SK-N-SH (cell line): ENCODE results near the gene TMEM221. TPM values are rescaled to one million over a fixed set of nuclear protein-coding genes. Genes with fewer than 3 reads are reported as not detected.
A peak's percentile ranks its signal among the peaks of the same experiment; 100 is the strongest.

ENCODE experiments used
- CTCF ChIA-PET: fragments of 300-600, 350-600 bp; formaldehyde crosslinking; extraction: SDS; loops from one replicate; lab custom pipeline; 2021; lab: Yijun Ruan, JAX
- POLR2A ChIA-PET: fragments of 350-600 bp; sonication (Branson Sonifier 250); formaldehyde crosslinking; extraction: SDS; loops from one replicate; lab custom pipeline; 2020; ENCODE audit warnings: antibody characterized with exemption, inconsistent platforms; lab: Yijun Ruan, JAX
- DNase-seq: peaks from one replicate; pipeline ENCODE4 v3.0.0; 2012
- H2AFZ ChIP-seq: fragments of 200-600 bp; sonication (generic); 2 replicates; pipeline ENCODE4 v1.8.1; 2016; ENCODE audit warnings: antibody characterized with exemption, mild to moderate bottlenecking, low read depth
- H3F3A ChIP-seq: fragments of 200-600 bp; sonication (generic); replicated peaks from 2 replicates; pipeline ENCODE3; 2016; ENCODE audit warnings: antibody characterized with exemption, mild to moderate bottlenecking; ENCODE audit not compliant: insufficient read depth
- H3K27ac ChIP-seq, 2 experiments: fragments of 200-500 bp in 1 of 2; fragments of 200-600 bp in 1 of 2; sonication (Bioruptor generic) in 1 of 2; sonication (generic), shearing (Covaris generic) in 1 of 2; 2 replicates each; pipeline versions ENCODE4 v1.5.1 to v1.6.1; 2014 to 2016; ENCODE audit warnings: low read depth in 2 of 2, inconsistent platforms in 1 of 2, low read length in 1 of 2, mild to moderate bottlenecking in 1 of 2, mixed read lengths in 1 of 2
- H3K27me3 ChIP-seq: fragments of 200-600 bp; sonication (generic), shearing (Covaris generic); 2 replicates; pipeline ENCODE4 v1.6.1; 2016; ENCODE audit warnings: mixed run types; ENCODE audit not compliant: insufficient read depth
- H3K36me3 ChIP-seq, 2 experiments: fragments of 200-500 bp in 1 of 2; fragments of 200-600 bp in 1 of 2; sonication (Bioruptor generic) in 1 of 2; sonication (generic) in 1 of 2; replicated peaks in 1 of 2; 2 replicates each; pipeline versions ENCODE3 to v1.5.1; 2014 to 2016; ENCODE audit warnings: low read length in 1 of 2, mild to moderate bottlenecking in 1 of 2; ENCODE audit not compliant: insufficient read depth in 2 of 2, control insufficient read depth in 1 of 2
- H3K4me1 ChIP-seq, 2 experiments: fragments of 200-500 bp in 1 of 2; fragments of 200-600 bp in 1 of 2; sonication (Bioruptor generic) in 1 of 2; sonication (generic), shearing (Covaris generic) in 1 of 2; 2 replicates each; pipeline versions ENCODE4 v1.5.1 to v1.6.1; 2014 to 2016; ENCODE audit warnings: low read depth in 1 of 2, low read length in 1 of 2, mixed run types in 1 of 2; ENCODE audit not compliant: insufficient read depth in 2 of 2, control insufficient read depth in 1 of 2
- H3K4me2 ChIP-seq: fragments of 200-600 bp; sonication (generic), shearing (Covaris generic); 2 replicates; pipeline ENCODE4 v1.6.1; 2017; ENCODE audit warnings: mixed run types
- H3K4me3 ChIP-seq, 2 experiments: fragments of 200-500 bp in 1 of 2; fragments of 200-600 bp in 1 of 2; sonication (Bioruptor generic) in 1 of 2; sonication (generic), shearing (Covaris generic) in 1 of 2; 2 replicates each; pipeline versions ENCODE4 v1.5.1 to v1.8.1; 2014 to 2016; ENCODE audit warnings: low read depth in 2 of 2, inconsistent platforms in 1 of 2, low read length in 1 of 2, mild to moderate bottlenecking in 1 of 2, mixed read lengths in 1 of 2, moderate library complexity in 1 of 2
- H3K79me2 ChIP-seq: fragments of 200-600 bp; sonication (generic); 2 replicates; pipeline ENCODE4 v1.8.1; 2017; ENCODE audit warnings: mild to moderate bottlenecking; ENCODE audit not compliant: insufficient read depth
- H3K9ac ChIP-seq: fragments of 200-600 bp; sonication (generic); 2 replicates; pipeline ENCODE4 v1.6.1; 2017; ENCODE audit warnings: mixed run types
- H3K9me2 ChIP-seq: fragments of 200-600 bp; sonication (generic); 2 replicates; pipeline ENCODE4 v1.6.1; 2017; ENCODE audit warnings: mixed run types
- H3K9me3 ChIP-seq: fragments of 200-600 bp; sonication (generic); 2 replicates; pipeline ENCODE4 v1.6.1; 2017; ENCODE audit warnings: mixed run types, mild to moderate bottlenecking, moderate library complexity
- H4K20me1 ChIP-seq: fragments of 200-600 bp; sonication (generic); 2 replicates; pipeline ENCODE4 v1.6.1; 2017; ENCODE audit warnings: mild to moderate bottlenecking, mixed run types; ENCODE audit not compliant: insufficient read depth
- FOSL2 ChIP-seq: IDR thresholded peaks from 2 replicates; pipeline ENCODE4 v1.4.0; 2012; ENCODE audit warnings: low read depth, mild to moderate bottlenecking, moderate library complexity, borderline replicate concordance
- NRF1 ChIP-seq: IDR thresholded peaks from 2 replicates; pipeline ENCODE4 v1.6.1; 2012; ENCODE audit warnings: low read depth, mild to moderate bottlenecking, low read length
- RAD21 ChIP-seq: IDR thresholded peaks from 2 replicates; pipeline ENCODE4 v1.6.1; 2012; ENCODE audit warnings: mild to moderate bottlenecking, low read length
- RCOR1 ChIP-seq: fragments of 150-350 bp; IDR thresholded peaks from 2 replicates; pipeline ENCODE4 v1.6.1; 2017; ENCODE audit warnings: antibody characterized with exemption, low read length
- SMC3 ChIP-seq: IDR thresholded peaks from 2 replicates; pipeline ENCODE4 v1.6.1; 2012; ENCODE audit warnings: low read depth, low read length, improper control_type of control experiment
- WGBS: methylation state at CpG from one replicate; pipeline ENCODE4 v1.1.6; 2017; ENCODE audit warnings: low lambda C conversion rate; 5-methylcytosine and 5-hydroxymethylcytosine counted together
- polyA plus RNA-seq, 3 experiments: library from polyadenylated mRNA; depleted of rRNA; stranded (reverse); fragments of >200 nt; gene quantifications; 2 replicates each; pipeline ENCODE4 v1.2.3, GENCODE V29; 2012
- TF ChIP-seq, protein P1 (sequence below): fragments of 150-350 bp; IDR thresholded peaks from 2 replicates; pipeline ENCODE4 v1.6.1; 2016; ENCODE audit warnings: mild to moderate bottlenecking, low read depth, low read length
- TF ChIP-seq, protein P2 (sequence below): IDR thresholded peaks from 2 replicates; pipeline ENCODE4 v1.4.0; 2012; ENCODE audit warnings: low read depth, borderline replicate concordance
- TF ChIP-seq, protein P3 (sequence below): fragments of 200-600 bp; sonication (generic); IDR thresholded peaks from 2 replicates; pipeline ENCODE4 v1.6.1; 2017; ENCODE audit warnings: antibody characterized with exemption, mild to moderate bottlenecking, moderate library complexity
- TF ChIP-seq, protein P4 (sequence below): IDR thresholded peaks from 2 replicates; pipeline ENCODE4 v1.6.1; 2012; ENCODE audit warnings: mild to moderate bottlenecking, low read depth, low read length, moderate library complexity

The TMEM221 gene
- polyA plus RNA-seq, 1 of the 3 experiments (the other 2 are of a cell fraction) = 0.62 TPM

DNA sequence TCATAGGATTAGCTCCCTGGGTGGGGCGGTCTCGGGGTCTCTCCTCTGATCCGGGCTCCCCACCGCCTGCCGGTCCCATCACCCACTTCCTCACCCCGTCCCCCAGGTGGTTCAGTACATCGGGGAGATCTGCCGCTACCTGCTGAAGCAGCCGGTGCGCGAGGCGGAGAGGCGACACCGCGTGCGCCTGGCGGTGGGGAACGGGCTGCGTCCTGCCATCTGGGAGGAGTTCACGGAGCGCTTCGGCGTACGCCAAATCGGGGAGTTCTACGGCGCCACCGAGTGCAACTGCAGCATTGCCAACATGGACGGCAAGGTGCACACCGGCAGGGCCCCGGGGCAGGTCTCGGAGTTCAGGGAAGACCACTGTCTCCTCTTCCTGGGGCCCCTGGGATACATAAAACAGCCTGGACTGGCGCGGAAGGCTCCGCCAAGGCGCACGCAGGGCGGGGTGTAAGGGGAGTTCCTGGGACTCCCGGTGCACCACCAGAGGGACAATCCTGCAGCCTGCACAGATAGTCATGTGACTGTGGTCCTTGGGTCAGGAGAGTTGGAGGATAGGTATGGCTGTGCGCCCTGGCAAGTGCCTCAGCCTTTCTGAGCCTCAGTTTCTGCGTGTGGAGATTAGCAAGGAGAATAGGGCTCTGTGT, 48.8 kb upstream of the TMEM221 start (continued):
- TF ChIP-seq, protein P1, sequence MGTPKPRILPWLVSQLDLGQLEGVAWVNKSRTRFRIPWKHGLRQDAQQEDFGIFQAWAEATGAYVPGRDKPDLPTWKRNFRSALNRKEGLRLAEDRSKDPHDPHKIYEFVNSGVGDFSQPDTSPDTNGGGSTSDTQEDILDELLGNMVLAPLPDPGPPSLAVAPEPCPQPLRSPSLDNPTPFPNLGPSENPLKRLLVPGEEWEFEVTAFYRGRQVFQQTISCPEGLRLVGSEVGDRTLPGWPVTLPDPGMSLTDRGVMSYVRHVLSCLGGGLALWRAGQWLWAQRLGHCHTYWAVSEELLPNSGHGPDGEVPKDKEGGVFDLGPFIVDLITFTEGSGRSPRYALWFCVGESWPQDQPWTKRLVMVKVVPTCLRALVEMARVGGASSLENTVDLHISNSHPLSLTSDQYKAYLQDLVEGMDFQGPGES = no peak
- TF ChIP-seq, protein P2, sequence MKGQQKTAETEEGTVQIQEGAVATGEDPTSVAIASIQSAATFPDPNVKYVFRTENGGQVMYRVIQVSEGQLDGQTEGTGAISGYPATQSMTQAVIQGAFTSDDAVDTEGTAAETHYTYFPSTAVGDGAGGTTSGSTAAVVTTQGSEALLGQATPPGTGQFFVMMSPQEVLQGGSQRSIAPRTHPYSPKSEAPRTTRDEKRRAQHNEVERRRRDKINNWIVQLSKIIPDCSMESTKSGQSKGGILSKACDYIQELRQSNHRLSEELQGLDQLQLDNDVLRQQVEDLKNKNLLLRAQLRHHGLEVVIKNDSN = no peak
- TF ChIP-seq, protein P3, sequence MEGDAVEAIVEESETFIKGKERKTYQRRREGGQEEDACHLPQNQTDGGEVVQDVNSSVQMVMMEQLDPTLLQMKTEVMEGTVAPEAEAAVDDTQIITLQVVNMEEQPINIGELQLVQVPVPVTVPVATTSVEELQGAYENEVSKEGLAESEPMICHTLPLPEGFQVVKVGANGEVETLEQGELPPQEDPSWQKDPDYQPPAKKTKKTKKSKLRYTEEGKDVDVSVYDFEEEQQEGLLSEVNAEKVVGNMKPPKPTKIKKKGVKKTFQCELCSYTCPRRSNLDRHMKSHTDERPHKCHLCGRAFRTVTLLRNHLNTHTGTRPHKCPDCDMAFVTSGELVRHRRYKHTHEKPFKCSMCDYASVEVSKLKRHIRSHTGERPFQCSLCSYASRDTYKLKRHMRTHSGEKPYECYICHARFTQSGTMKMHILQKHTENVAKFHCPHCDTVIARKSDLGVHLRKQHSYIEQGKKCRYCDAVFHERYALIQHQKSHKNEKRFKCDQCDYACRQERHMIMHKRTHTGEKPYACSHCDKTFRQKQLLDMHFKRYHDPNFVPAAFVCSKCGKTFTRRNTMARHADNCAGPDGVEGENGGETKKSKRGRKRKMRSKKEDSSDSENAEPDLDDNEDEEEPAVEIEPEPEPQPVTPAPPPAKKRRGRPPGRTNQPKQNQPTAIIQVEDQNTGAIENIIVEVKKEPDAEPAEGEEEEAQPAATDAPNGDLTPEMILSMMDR = no peak

DNA sequence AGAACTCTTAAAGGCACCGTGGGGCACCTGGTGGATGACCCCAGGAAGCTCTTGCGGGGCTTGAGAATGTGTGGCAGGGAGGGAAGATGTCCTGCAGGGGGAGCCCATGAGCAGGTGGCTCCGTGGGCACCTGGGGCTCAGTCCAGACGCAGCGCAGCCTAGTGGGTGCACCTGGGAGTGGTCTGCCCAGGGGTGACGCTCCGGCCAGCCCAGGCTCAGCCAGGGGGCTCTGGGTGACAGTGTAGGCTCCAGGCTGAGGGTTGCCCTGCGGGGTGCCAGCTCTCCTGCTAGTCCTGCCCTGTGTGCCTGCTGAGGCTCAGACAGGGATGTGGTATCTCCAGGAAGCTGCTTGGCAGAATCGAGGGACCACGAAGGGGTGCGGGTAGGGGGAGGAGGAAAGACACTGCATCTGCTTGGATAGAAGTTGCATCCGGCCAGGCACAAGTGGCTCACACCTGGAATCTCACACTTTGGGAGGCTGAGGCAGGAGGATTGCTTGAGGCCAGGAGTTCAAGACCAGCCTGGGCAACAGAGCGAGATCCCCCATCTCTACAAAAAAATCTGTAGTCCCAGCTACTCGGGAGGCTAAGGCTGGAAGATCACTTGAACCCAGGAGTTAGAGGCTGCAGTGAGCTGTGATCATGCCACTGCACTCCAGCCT, 48.0 kb upstream of the TMEM221 start:
- Histone ChIP-seq H3K4me2 (no peak overlapping the region), H3K9ac (no peak overlapping the region), H3K4me1 (no peaks in the 10 kb centered on the region; a peak in 1 of 4 replicates), H3K9me3 (no peaks in the 10 kb centered on the region), H3K79me2 (no peaks in the 10 kb centered on the region; the same call in 1 of the 2 replicates), H3K27ac (no peak overlapping the region), H3F3A (no peaks in the 10 kb centered on the region), H4K20me1 (peaks cover 7% of the 10 kb centered on the region; the same call in 1 of the 2 replicates), H3K4me3 (no peak overlapping the region), H3K9me2 (no peaks in the 10 kb centered on the region), H3K36me3 (peaks cover 3 to 9% of the 10 kb centered on the region in 2 experiments), H2AFZ (no peak overlapping the region), H3K27me3 (no peaks in the 10 kb centered on the region)
- ChIA-PET CTCF (interaction anchor here (0.5 to 2.5 kb wide), 24 partner anchors 9 to 359 kb away, joined by 3 to 15 read pairs (median 4); partner anchors contain the start of genes PGLS and SLC27A1), POLR2A (no interaction called here)
- 80% methylated on average over 9 of the region's 14 CpGs for WGBS
- DNase-seq = peak; percentile 91
- TF ChIP-seq SMC3 (peak; percentile 38), FOSL2 (no peak), NRF1 (no peak), RAD21 (peak; percentile 43), RCOR1 (no peak)
- TF ChIP-seq, protein P3 = peak; percentile 81
- TF ChIP-seq, protein P4, sequence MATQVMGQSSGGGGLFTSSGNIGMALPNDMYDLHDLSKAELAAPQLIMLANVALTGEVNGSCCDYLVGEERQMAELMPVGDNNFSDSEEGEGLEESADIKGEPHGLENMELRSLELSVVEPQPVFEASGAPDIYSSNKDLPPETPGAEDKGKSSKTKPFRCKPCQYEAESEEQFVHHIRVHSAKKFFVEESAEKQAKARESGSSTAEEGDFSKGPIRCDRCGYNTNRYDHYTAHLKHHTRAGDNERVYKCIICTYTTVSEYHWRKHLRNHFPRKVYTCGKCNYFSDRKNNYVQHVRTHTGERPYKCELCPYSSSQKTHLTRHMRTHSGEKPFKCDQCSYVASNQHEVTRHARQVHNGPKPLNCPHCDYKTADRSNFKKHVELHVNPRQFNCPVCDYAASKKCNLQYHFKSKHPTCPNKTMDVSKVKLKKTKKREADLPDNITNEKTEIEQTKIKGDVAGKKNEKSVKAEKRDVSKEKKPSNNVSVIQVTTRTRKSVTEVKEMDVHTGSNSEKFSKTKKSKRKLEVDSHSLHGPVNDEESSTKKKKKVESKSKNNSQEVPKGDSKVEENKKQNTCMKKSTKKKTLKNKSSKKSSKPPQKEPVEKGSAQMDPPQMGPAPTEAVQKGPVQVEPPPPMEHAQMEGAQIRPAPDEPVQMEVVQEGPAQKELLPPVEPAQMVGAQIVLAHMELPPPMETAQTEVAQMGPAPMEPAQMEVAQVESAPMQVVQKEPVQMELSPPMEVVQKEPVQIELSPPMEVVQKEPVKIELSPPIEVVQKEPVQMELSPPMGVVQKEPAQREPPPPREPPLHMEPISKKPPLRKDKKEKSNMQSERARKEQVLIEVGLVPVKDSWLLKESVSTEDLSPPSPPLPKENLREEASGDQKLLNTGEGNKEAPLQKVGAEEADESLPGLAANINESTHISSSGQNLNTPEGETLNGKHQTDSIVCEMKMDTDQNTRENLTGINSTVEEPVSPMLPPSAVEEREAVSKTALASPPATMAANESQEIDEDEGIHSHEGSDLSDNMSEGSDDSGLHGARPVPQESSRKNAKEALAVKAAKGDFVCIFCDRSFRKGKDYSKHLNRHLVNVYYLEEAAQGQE = no peak
- TF ChIP-seq, all 33 proteins: peak for 3
